Measurements from ENCODE around the gene ABTB2.

DNA sequence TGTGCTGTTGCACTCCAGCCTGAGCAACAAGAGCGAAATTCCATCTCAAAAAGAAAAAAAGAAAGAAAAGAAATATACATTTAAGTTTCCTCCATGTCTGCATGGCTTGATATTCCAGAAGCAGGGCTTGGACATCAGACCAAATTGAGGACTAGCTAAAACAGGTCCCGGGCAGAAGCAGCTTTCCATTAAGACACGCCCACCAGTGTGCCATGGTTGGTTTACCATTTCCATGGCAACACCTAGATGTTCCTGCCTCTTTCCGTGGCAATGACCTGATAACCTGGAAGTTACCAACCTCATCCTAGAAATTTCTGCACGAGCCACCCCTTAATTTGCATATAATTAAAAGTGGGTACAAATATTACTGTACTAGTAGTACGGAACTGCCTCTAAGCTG lies 141.1 kb downstream of the ABTB2 start:
- TF ChIP-seq POLR2AphosphoS5 (IDR thresholded peaks at IDR 0.05) (no peak), CTCF (IDR thresholded peaks at IDR 0.05) (no peak)
